ENCODE results near the gene DMTF1. TPM values are rescaled to one million over a fixed set of nuclear protein-coding genes. Genes with fewer than 3 reads are reported as not detected.

The DMTF1 gene
- total RNA-seq, 1 donor from 2014 or later = 168 TPM

DNA sequence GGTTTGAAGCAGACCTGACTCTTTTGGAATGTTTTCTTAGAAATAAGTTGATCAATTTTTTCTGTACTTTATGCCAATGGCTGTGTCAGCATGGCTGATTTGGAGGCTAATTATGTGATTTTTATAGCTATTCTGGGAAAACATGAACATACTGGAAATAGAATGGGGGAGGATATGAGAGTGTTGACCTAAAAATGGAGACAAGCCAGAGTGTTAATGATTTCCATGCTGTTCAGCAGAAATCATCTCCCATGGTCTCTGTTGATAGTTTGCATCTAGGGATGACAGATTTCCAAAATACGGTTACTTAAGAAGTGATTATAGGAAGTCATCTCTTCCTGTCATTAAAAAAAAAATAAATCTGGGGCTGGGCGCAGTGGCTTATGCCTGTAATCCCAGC, 32.7 kb upstream of the DMTF1 start:
- no peaks in the 10 kb centered on the region for H3K27me3 Mint-ChIP-seq (ENCODE audit: unreplicated experiment)
- H3K4me3 Mint-ChIP-seq (ENCODE audit: unreplicated experiment) = no peak overlapping the region
- H3K4me1 Mint-ChIP-seq (ENCODE audit: low read depth, unreplicated experiment) = no peaks in the 10 kb centered on the region
- no peak overlapping the region for H3K27ac Mint-ChIP-seq (ENCODE audit: unreplicated experiment)
- H3K36me3 Mint-ChIP-seq (ENCODE audit: unreplicated experiment) = no peaks in the 10 kb centered on the region
- no peak for TF ChIP-seq CTCF (IDR thresholded peaks at IDR 0.05; ENCODE audit: partially characterized antibody, unreplicated experiment)
- DNase-seq = no peak
- H3K9me3 Mint-ChIP-seq (ENCODE audit: unreplicated experiment) = peaks cover 2% of the 10 kb centered on the region

DNA sequence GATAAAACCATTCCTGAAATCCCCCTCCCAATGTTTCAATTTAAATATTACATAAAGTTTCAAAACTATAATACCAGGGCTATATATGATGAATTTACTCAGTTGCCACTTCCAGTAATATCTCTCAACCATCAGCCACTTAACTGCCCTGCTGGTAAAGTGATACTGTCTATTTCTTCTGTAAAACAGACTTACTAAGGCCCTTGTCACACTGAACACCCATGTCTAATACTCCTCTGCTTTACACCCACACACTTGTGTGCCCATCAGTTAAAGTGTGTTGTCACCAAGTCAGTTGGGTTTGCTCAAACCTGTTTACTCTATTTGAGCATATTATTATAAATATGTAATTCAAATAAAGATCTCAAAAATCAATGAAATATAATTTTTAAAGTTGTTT, 29.1 kb upstream of the DMTF1 start:
- Mint-ChIP-seq H3K36me3 (ENCODE audit: unreplicated experiment) (no peaks in the 10 kb centered on the region), H3K27me3 (ENCODE audit: unreplicated experiment) (no peaks in the 10 kb centered on the region), H3K4me3 (ENCODE audit: unreplicated experiment) (no peak overlapping the region), H3K27ac (ENCODE audit: unreplicated experiment) (no peak overlapping the region), H3K4me1 (ENCODE audit: low read depth, unreplicated experiment) (no peaks in the 10 kb centered on the region), H3K9me3 (ENCODE audit: unreplicated experiment) (no peaks in the 10 kb centered on the region)
- no peak for DNase-seq
- TF ChIP-seq CTCF (IDR thresholded peaks at IDR 0.05; ENCODE audit: partially characterized antibody, unreplicated experiment) = no peak

- no peaks in the 10 kb centered on the region for H3K9me3 Mint-ChIP-seq (ENCODE audit: unreplicated experiment)
Measured at GRCh38 chr7:87127019-87127418, 25.2 kb upstream of the DMTF1 start.

GRCh38 chr7:87128861-87129267, 23.4 kb upstream of the DMTF1 start:
- Mint-ChIP-seq H3K4me3 (ENCODE audit: unreplicated experiment) (no peak overlapping the region), H3K36me3 (ENCODE audit: unreplicated experiment) (no peaks in the 10 kb centered on the region), H3K27ac (ENCODE audit: unreplicated experiment) (no peak overlapping the region), H3K9me3 (ENCODE audit: unreplicated experiment) (no peaks in the 10 kb centered on the region), H3K4me1 (ENCODE audit: low read depth, unreplicated experiment) (no peaks in the 10 kb centered on the region), H3K27me3 (ENCODE audit: unreplicated experiment) (peaks cover 2% of the 10 kb centered on the region)
- no peak for DNase-seq
- TF ChIP-seq CTCF (IDR thresholded peaks at IDR 0.05; ENCODE audit: partially characterized antibody, unreplicated experiment) = no peak

More at GRCh38 chr7:87127019-87127418, 25.2 kb upstream of the DMTF1 start:
- TF ChIP-seq CTCF (IDR thresholded peaks at IDR 0.05; ENCODE audit: partially characterized antibody, unreplicated experiment) = no peak
- no peaks in the 10 kb centered on the region for H3K36me3 Mint-ChIP-seq (ENCODE audit: unreplicated experiment)
- H3K4me1 Mint-ChIP-seq (ENCODE audit: low read depth, unreplicated experiment) = no peaks in the 10 kb centered on the region
- DNase-seq = no peak
- no peak overlapping the region for H3K27ac Mint-ChIP-seq (ENCODE audit: unreplicated experiment)
- H3K27me3 Mint-ChIP-seq (ENCODE audit: unreplicated experiment) = peaks cover 2% of the 10 kb centered on the region
- H3K4me3 Mint-ChIP-seq (ENCODE audit: unreplicated experiment) = no peak overlapping the region

DNA sequence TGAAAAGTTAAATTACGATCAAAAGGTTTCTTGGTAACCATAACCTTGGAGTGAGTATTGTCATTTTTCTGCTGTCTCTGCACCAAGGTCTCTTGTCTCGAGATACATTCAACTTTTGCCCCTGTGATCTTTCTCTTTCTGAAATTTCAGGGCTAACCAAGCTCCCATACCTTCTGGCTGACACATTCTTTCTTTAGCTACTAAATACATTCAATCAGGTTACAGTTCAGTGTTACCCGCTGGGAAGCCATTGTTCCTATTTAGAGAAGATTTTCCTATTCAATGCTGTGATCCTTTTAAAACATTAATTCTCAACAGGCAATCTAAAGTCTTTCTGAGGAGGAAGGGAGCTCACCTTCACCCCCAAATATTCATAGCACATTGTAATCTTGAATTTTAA, 22.9 kb upstream of the DMTF1 start:
- DNase-seq = no peak
- no peaks in the 10 kb centered on the region for H3K36me3 Mint-ChIP-seq (ENCODE audit: unreplicated experiment)
- H3K27me3 Mint-ChIP-seq (ENCODE audit: unreplicated experiment) = peaks cover 2% of the 10 kb centered on the region
- H3K27ac Mint-ChIP-seq (ENCODE audit: unreplicated experiment) = no peak overlapping the region
- H3K9me3 Mint-ChIP-seq (ENCODE audit: unreplicated experiment) = no peaks in the 10 kb centered on the region
- H3K4me1 Mint-ChIP-seq (ENCODE audit: low read depth, unreplicated experiment) = no peaks in the 10 kb centered on the region
- H3K4me3 Mint-ChIP-seq (ENCODE audit: unreplicated experiment) = no peak overlapping the region
- no peak for TF ChIP-seq CTCF (IDR thresholded peaks at IDR 0.05; ENCODE audit: partially characterized antibody, unreplicated experiment)

Data from glutamatergic neuron (in vitro differentiated cells).